Daoy (cell line): Measurements from ENCODE around the gene OR1Q1. TPM values are rescaled to one million over a fixed set of nuclear protein-coding genes. Genes with fewer than 3 reads are reported as not detected.
"Not testable (repeated sequence)": the region's sequence is repeated elsewhere in the genome, so short reads cannot be mapped to it uniquely, and the experiment has no call there.

Experiments
- DNase-seq: peaks from one replicate; pipeline ENCODE4 v3.0.0-alpha.2; 2015; ENCODE audit warnings: low read depth
- total RNA-seq: library from RNA; depleted of rRNA; stranded (reverse); fragments of >200 nt; shearing (Covaris generic); gene quantifications from 2 replicates; pipeline ENCODE4 v1.2.3, GENCODE V29; 2014; rRNA removed

The OR1Q1 gene, protein sequence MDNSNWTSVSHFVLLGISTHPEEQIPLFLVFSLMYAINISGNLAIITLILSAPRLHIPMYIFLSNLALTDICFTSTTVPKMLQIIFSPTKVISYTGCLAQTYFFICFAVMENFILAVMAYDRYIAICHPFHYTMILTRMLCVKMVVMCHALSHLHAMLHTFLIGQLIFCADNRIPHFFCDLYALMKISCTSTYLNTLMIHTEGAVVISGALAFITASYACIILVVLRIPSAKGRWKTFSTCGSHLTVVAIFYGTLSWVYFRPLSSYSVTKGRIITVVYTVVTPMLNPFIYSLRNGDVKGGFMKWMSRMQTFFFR
- not detected in 2 replicates for total RNA-seq

DNA sequence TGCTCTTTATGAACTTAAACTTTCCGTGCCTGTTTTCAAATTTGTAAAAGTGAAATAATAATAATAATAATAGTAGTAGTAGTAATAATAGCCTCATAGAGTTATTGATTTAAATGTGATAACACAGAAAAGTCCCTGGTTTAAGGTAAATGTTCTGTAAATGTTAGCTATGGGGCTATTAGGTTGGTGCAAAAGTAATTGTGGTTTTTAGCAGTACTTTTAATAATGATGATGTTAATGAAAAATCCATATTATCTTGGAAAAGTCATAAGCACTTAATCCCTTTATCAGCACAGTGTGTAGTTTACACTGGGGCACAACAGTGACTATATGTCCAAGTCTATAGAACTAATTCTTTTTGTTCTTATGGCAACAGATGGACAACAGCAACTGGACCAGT, at the start of gene OR1Q1:
Gene OR1Q1 (plus strand): TSS at position 377 of the 400 bp plus-strand sequence. CDS start 0 bp downstream, at position 377.
- DNase-seq: no peak

DNA sequence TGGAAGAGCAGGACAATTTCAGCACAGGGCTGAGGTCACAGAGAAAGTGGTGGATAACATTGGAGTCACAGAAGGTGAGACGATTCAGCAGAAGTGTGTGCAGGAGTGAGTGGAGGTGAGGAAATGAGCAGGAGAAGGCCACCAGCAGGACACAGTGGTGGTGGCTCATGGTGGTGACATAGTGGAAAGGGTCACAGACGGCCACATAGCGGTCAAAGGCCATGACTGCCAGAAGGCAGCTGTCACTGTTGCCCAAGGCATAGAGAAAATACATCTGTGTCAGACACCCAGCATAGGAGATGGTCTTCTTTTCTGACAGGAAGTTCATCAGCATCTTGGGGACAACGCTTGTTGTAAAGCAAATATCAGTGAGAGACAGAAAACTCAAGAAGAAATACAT, 46.6 kb upstream of the OR1Q1 start:
- no peak for DNase-seq

DNA sequence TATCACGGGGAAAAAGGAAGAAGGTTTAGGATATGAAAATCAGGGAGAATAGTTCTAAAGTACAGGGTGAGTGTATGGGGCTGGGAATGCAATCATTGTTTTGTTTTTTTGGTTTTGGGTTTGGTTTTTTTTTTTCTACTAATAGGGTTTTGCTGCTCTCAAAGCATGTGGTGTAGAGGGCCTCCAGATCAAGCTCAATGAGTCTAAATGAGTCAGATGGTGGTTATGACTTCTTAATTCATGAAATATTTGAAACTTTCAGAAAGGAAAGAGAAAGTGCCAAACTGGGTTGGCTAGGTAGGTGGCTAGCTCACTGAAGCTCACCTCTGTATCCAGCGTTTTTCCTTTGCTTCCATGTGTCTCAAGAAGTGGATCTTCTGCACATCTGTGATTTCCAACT, 42.1 kb upstream of the OR1Q1 start:
- no peak for DNase-seq

DNA sequence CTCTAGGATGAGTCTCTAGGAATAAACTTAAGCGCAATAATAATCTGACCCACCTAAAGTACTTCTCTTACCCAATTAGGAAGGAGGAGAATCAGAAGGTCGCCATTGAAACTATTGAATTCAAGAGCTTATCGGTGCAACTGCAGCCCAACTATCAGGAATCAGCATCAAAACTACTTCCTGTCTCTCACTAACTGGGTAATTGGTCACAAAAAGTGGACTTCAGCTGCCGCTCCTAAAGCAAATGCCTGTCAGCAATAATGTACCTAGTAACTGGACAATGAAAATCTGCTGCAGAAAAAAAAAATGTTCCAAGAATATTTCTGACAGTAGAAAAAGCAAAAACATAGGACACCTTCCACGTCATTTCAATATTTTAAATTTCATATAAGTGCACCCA, 34.7 kb upstream of the OR1Q1 start:
- no peak for DNase-seq

DNA sequence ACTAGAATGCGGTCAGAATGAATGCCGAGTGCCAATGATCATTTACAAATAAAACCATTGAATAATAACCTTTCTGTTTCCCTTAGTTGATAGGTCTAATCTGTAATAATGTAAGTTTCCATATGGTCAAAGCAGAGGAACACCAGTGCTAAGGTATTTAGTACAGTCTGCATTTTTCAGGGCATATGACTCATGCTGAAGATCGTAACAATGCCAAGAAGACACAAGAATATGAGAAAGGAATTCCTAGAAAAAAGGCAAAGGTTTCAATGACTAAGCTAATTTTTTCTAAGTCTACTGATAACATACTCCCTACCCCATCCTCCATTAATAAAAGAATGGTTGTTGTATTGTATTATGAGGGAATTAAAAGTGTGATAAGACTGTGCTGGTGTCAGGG, 34.2 kb upstream of the OR1Q1 start:
- DNase-seq: peak; percentile 8

DNA sequence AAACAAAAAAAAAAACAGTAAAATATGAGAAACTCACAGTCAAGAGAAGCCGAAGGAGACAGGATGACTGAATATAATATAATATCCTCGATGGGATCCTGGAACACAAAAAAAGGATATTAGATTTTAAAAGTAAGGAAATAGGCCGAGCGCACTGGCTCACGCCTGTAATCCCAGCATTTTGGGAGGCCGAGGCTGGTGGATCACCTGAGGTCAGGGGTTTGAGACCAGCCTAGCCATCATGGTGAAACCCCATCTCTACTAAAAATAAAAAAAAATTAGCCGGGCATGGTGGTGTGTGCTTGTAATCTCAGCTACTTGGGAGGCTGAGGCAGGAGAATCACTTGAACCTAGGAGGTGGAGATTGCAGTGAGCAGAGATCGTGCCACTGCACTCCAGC, 31.3 kb upstream of the OR1Q1 start, which contains the start of gene OR1L8:
Gene OR1L8 (minus strand): TSS at position 101 of the 400 bp plus-strand sequence. CDS start 14,907 bp downstream, outside the sequence.
- DNase-seq: not testable (repeated sequence)

DNA sequence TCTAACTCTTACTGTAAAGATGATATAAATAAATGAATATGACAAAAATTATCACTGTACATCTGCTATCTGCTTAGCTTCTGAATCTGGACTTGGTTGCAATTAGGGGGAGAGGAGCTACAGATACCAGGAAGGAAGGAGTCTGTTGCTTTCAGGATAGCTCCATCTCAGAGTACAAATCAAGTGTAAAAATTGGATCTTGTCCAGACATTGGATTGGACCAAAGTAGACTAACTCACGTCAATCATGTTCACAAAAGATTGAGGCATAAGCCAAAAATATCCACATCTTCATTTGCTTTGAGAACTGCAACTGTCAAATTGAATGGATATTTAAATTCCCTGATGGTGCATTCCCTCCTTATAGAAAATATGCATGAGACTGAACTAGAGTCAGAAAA, 8.8 kb upstream of the OR1Q1 start:
- no peak for DNase-seq

DNA sequence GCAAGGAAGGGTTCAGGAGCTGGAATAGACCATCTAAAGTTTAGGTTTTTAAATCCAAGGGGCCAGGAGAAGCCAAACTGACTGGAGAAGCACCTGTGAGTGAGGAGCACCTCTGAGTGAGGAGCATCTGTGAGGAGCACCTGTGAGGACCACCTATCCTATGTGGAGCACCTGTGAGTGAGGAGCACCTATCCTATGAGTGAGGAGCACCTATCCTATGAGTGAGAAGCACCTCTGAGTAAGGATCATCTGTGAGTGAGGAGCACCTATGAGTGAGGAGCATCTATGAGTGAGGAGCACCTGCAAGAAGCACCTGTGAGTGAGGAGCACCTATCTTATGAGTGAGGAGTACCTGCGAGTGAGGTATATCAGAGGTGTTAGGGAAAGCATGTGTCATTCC, 8.0 kb upstream of the OR1Q1 start:
- no peak for DNase-seq

DNA sequence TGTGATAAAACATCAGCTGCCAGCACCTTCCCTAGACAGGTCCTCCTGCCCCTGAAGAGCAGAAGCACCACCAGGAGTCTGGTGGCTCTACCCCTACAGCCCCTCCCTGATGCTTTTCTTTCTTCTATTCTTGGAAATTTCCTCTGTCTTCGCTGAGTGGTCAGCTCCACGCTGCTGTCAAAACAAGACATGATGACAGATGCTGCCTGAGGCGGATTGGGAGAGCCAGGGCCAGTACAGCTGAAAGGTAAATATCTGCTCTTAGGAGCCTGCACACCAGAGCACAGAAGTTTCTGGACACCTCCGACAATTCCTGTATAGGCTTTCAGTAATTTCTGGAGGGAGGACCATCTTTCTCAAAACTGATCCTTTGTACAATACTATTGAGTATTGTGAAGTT, 4.7 kb upstream of the OR1Q1 start:
- no peak for DNase-seq

DNA sequence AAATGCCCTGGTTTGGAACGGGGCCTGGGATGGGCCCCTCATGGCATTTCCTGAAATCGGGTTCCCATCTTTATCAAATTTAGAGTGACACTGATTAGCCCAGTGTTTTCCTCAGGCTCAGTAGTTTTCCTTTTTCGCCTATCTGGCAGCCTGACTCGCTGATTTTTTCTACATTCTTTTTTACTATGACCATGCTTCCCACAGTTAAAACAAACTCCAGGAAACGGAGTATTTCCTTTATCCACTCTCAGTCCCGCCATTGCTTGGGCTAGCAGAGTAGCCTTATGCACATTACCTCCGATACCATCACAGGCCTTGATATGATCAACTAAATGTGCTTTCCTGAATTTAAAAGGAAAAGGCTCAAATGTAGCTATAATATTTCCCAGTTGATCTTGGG, 5.5 kb downstream of the OR1Q1 start:
- DNase-seq: no peak

DNA sequence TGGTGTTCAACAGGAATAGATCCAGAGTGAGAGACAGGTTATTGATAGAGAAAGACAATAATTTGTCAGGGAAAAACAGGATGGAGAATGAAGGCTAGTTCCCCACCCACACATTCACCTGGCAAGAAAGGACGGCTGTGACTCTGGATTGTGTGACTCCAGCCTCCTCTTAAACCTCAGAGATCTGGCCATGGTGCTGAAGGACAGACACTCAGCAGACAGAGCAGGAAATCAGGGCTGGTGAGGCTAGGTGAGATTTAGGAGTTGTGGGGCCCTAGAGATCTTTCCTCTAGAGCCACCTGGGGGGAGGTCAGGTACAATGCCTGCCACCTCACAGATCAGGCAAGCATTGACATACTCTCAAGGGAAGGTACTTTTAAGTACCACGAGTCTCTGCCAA, 27.7 kb downstream of the OR1Q1 start:
- no peak for DNase-seq

DNA sequence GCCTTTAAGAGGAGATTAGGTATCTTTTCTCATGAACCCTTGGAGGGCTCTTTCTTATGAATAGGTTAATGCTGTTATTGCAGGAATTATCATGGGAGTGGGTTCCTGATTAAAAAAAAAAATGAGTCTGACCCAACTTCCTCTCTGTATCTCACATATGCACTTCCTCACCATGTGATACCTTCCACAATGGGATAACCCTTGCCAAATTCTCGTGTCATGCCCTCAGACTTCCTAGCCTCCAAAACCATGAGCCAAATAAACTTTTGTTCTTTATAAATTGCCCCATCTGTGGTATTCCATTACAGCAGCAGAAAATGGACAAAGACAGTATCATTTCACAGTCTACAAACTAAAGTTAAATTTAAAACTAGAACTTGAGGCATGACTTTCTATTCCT, 41.8 kb downstream of the OR1Q1 start:
- no peak for DNase-seq

DNA sequence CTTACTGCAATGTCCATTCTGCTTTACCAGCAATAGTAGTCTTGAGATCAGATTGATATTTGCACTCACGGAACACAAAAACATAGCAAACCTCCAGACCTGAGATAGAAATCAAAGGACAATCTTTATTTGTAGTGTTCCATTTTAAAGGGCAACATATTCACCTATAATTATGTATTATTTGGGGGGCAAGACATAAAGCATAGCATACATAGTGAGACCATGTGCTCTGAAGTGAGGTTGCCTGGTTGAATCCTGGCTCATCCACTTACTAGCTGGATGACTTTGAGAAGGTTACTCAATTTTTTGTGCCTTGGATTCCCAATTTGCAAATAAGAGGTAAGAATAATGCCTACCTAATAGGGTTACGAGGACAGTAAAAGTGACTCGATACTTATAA, 43.0 kb downstream of the OR1Q1 start, which contains the start of gene OR1B1:
Gene OR1B1 (minus strand): TSS at position 101 of the 400 bp plus-strand sequence.
- no peak for DNase-seq

DNA sequence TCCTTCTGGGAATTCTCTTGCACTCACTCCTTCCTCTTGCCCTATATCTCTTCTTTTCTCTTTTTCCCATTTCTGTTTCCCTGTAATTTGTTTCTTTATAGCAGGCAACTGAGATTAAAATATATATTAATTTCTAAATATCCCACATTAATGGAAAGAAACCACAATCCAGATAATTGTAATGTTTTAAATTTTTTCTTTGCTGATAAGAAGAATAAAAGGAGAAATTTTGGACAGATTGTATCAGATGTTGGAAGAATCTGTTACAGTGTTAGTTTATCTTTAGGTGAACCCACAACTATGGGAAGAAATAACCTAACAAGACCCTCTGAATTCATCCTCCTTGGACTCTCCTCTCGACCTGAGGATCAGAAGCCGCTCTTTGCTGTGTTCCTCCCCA, 46.9 kb downstream of the OR1Q1 start, which contains the start of gene OR1L1:
Gene OR1L1 (plus strand): TSS at position 301 of the 400 bp plus-strand sequence. CDS start 0 bp downstream, at position 301.
- no peak for DNase-seq

Other genes with a start within 250 kb of the OR1Q1 start
- 0.51 TPM in 1 of 2 replicates, not detected in the other for gene PTGS1, start 243.7 kb upstream of the OR1Q1 start, total RNA-seq
- gene OR1J1, start 136.8 kb upstream of the OR1Q1 start, total RNA-seq: not detected in 2 replicates
- not detected in 2 replicates for gene OR1J2, start 103.9 kb upstream of the OR1Q1 start, total RNA-seq
- not detected in 2 replicates for gene OR1J4, start 95.6 kb upstream of the OR1Q1 start, total RNA-seq
- gene OR1N1, start 87.4 kb upstream of the OR1Q1 start, total RNA-seq: not detected in 2 replicates
- not detected in 2 replicates for gene OR1N2, start 61.6 kb upstream of the OR1Q1 start, total RNA-seq
- gene OR1L8, start 31.4 kb upstream of the OR1Q1 start, total RNA-seq: not detected in 2 replicates
- gene OR1B1, start 42.9 kb downstream of the OR1Q1 start, total RNA-seq: not detected in 2 replicates
- gene OR1L1, start 47.0 kb downstream of the OR1Q1 start, total RNA-seq: not detected in 2 replicates
- not detected in 2 replicates for gene OR1L3, start 60.4 kb downstream of the OR1Q1 start, total RNA-seq
- not detected in 2 replicates for gene OR1L4, start 109.3 kb downstream of the OR1Q1 start, total RNA-seq
- gene OR1L6, start 127.6 kb downstream of the OR1Q1 start, total RNA-seq: not detected in 2 replicates
- gene OR5C1, start 174.2 kb downstream of the OR1Q1 start, total RNA-seq: not detected in 2 replicates
- not detected in 2 replicates for gene OR1K1, start 185.4 kb downstream of the OR1Q1 start, total RNA-seq
- 39.7 and 41.4 TPM in 2 replicates for gene PDCL, start 213.8 kb downstream of the OR1Q1 start, total RNA-seq